BJ (cell line): ENCODE data around the gene COASY. TPM values are rescaled to one million over a fixed set of nuclear protein-coding genes. Genes with fewer than 3 reads are reported as not detected.
"Not testable (repeated sequence)": the region's sequence is repeated elsewhere in the genome, so short reads cannot be mapped to it uniquely, and the experiment has no call there.

Source experiments
- CTCF ChIA-PET: fragments of 350-600 bp; formaldehyde crosslinking; extraction: SDS; loops from one replicate; lab custom pipeline; 2021; ENCODE audit warnings: antibody characterized with exemption, inconsistent platforms; lab: Yijun Ruan, JAX
- POLR2A ChIA-PET: fragments of 300-600 bp; sonication (Branson Sonifier 250); formaldehyde crosslinking; extraction: SDS; loops from one replicate; lab custom pipeline; 2021; ENCODE audit warnings: antibody characterized with exemption; lab: Charles Lee
- DNase-seq: peaks from one replicate; pipeline ENCODE4 v3.0.0-alpha.2; 2011; ENCODE audit warnings: low read depth
- H3K27me3 ChIP-seq: 2 replicates; pipeline ENCODE4 v1.6.0; 2011; ENCODE audit warnings: low read length; ENCODE audit not compliant: control insufficient read depth, insufficient read depth
- H3K36me3 ChIP-seq: 2 replicates; pipeline ENCODE4 v1.5.1; 2011; ENCODE audit warnings: low read length; ENCODE audit not compliant: control insufficient read depth, insufficient read depth
- H3K4me3 ChIP-seq: 2 replicates; pipeline ENCODE4 v1.5.1; 2011; ENCODE audit warnings: low read depth, mild to moderate bottlenecking, control low read depth, low read length
- polyA plus RNA-seq: library from polyadenylated mRNA; depleted of rRNA; stranded (reverse); fragments of >200 nt; gene quantifications from 2 replicates; pipeline ENCODE4 v1.2.3, GENCODE V29; 2011
- TF ChIP-seq, protein P1 (sequence below): IDR thresholded peaks from 2 replicates; pipeline ENCODE4 v1.5.1; 2011; ENCODE audit warnings: low read depth, mild to moderate bottlenecking, control low read depth, inconsistent platforms, low read length, moderate library complexity; ENCODE audit not compliant: insufficient read depth

The COASY gene
- polyA plus RNA-seq, 1 experiment, result 41.5 TPM

DNA sequence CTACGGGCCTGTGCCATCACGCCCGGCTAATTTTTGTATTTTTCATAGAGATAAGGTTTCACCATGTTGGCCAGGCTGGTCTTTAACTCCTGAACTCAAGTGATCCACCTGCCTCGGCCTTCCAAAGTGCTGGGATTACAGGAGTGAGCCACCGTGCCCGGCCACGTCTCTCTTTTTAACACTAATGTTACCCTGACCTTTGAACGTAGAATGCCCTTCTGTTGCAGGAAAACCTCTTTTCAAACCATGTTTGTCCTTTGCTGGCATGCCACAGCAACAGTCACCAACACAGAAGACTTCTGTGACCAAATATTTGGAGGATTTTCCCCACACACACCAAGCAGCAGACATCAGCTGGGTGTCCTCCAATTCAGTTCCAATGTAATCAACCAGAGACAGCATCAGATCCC is 17.1 kb upstream of the COASY start:
- Histone ChIP-seq H3K36me3 (peaks cover 15% of the 10 kb centered on the region), H3K27me3 (no peaks in the 10 kb centered on the region), H3K4me3 (no peak overlapping the region)
- POLR2A ChIA-PET, result no interaction called here
- TF ChIP-seq, protein P1, sequence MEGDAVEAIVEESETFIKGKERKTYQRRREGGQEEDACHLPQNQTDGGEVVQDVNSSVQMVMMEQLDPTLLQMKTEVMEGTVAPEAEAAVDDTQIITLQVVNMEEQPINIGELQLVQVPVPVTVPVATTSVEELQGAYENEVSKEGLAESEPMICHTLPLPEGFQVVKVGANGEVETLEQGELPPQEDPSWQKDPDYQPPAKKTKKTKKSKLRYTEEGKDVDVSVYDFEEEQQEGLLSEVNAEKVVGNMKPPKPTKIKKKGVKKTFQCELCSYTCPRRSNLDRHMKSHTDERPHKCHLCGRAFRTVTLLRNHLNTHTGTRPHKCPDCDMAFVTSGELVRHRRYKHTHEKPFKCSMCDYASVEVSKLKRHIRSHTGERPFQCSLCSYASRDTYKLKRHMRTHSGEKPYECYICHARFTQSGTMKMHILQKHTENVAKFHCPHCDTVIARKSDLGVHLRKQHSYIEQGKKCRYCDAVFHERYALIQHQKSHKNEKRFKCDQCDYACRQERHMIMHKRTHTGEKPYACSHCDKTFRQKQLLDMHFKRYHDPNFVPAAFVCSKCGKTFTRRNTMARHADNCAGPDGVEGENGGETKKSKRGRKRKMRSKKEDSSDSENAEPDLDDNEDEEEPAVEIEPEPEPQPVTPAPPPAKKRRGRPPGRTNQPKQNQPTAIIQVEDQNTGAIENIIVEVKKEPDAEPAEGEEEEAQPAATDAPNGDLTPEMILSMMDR, result no peak
- CTCF ChIA-PET, result no interaction called here
- DNase-seq, result no peak

- CTCF ChIA-PET, result interaction anchor here (0.6 kb wide), 1 partner anchor 224 kb away, joined by 4 read pairs; no protein-coding TSS in a partner anchor
- H3K27me3 ChIP-seq, POLR2A ChIA-PET: not testable (repeated sequence)
These were observed 16.0 kb upstream of the COASY start for GRCh38 chr17:42545755-42546505.

DNA sequence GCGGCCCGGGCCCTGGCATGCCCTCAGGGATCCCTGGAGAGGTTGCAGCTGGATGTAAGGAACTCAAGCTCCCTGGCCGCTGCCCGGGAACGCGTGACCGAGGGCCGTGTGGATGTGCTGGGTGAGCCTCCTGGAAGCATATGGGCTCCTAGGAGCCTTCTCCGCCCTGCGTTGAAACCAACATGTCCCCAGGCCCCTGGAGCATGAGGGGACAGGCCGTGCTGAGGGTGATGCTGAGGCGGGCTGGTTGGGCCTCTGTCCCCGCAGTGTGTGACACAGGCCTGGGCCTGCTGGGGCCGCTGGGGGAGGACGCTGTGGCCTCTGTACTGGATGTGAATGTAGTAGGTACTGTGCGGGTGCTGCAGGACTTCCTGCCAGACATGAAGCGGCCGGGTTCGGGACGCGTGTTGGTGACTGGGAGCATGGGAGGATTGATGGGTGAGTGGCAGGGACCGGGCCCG is 14.9 kb upstream of the COASY start:
- TF ChIP-seq, protein P1, result no peak
- POLR2A ChIA-PET, result no interaction called here
- Histone ChIP-seq H3K36me3 (peaks cover 9% of the 10 kb centered on the region), H3K27me3 (no peaks in the 10 kb centered on the region), H3K4me3 (no peak overlapping the region)
- DNase-seq, result no peak
- CTCF ChIA-PET, result no interaction called here

More at GRCh38 chr17:42545755-42546505, 16.0 kb upstream of the COASY start:
- H3K4me3 ChIP-seq, DNase-seq: not testable (repeated sequence)
- peaks cover 15% of the 10 kb centered on the region for H3K36me3 ChIP-seq

DNA sequence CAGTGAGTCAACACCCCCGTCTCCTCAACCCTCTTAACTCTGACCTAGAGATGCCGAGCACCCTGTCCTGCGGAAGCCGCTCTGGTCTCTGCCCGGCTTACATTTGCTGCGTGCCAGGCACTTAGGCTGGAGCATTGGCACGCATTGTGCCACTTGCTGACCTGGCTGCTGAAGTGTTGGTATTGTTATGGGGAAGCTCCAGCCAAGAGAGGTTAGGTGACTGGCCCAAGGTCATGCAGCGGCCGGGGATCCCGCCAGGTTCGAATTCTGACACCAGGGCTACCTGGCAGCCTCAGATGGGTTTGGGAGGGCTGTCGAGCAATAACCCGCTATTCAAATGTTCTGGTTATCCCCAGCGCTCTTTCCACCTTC is 14.3 kb upstream of the COASY start:
- Histone ChIP-seq H3K36me3 (peaks cover 9% of the 10 kb centered on the region), H3K27me3 (no peaks in the 10 kb centered on the region), H3K4me3 (no peak overlapping the region)
- TF ChIP-seq, protein P1, result no peak
- ChIA-PET CTCF (interaction anchor here (1.1 to 1.4 kb wide), 2 partner anchors 12 to 20 kb away, joined by 3 to 4 read pairs; no protein-coding TSS in a partner anchor), POLR2A (no interaction called here)
- no peak for DNase-seq

- H3K36me3 ChIP-seq, result peaks cover 5% of the 10 kb centered on the region
- no peak for DNase-seq
- no peaks in the 10 kb centered on the region for H3K27me3 ChIP-seq
- ChIA-PET CTCF (interaction anchor here (0.8 to 1.4 kb wide), 4 partner anchors 12 to 138 kb away, joined by 3 to 4 read pairs (median 3); no protein-coding TSS in a partner anchor), POLR2A (no interaction called here)
- peak overlapping the region; percentile 31 for H3K4me3 ChIP-seq
- TF ChIP-seq, protein P1, result peak; percentile 35; the same call in 1 of the 2 replicates
These were observed 13.7 kb upstream of the COASY start for GRCh38 chr17:42548070-42548837.
